Right lobe of liver (tissue), 4 donors: ENCODE measurements around the gene JUND.

Experiments
- CTCF ChIP-seq, 4 donors: fragments of 200-600 bp in 3 of 4; fragments of 450-650 bp in 1 of 4; IDR thresholded peaks; one replicate each; pipeline versions ENCODE4 v1.5.1 to v1.8.0; 2016 to 2022; ENCODE audit warnings: antibody characterized with exemption in 4 of 4, mild to moderate bottlenecking in 2 of 4
- POLR2A ChIP-seq: fragments of 450-650 bp; IDR thresholded peaks from one replicate; pipeline ENCODE4 v1.6.1; 2017; ENCODE audit warnings: antibody characterized with exemption, mild to moderate bottlenecking
- donor health status: DM: no; HTN: no; CAD: no.
- donor health status: DM: no; HTN: no; CAD: no.
- donor health status: DM: no; HTN: yes; CAD: no.

DNA sequence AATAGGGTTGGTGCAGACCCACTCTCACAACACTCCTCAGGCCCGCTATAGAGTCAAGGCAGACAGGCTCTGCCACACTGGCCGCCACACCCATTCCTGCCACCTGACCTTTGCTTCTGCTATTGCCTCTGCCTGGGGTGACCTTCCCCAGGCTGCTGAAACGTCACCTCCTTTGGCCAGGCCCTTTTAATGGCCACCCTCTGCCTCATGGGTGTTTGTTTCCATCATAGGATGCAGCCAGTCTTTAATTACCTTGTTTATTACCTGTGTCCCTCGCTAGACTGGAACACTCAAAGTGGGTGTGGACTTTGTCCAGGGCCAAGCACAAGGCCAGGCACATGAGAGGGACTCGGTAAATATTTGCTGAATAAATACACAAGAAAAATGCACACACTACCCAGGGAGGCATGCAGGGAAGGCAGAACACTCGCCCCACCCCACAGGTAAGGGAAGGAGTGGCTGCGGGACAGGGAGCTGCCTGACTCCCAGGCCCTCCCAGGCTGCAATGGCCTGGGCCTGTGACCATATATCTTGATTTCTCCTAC is 38.2 kb upstream of the JUND start:
- no peak for TF ChIP-seq CTCF (IDR thresholded peaks at IDR 0.05)
- no peak for TF ChIP-seq POLR2A
